Neuronal stem cell (in vitro differentiated cells): ENCODE results near the gene SLBP.
A peak's percentile ranks its signal among the peaks of the same experiment; 100 is the strongest.

Experiments
- DNase-seq: peaks from one replicate; pipeline ENCODE4 v3.0.0-alpha.2; 2013; ENCODE audit warnings: low spot score
- H2AFZ ChIP-seq: one replicate; pipeline ENCODE4 v1.6.1; 2013; ENCODE audit warnings: mild to moderate bottlenecking, low read length, inconsistent platforms
- H2AK5ac ChIP-seq: 2 replicates; pipeline ENCODE4 v1.6.1; 2013; ENCODE audit warnings: low read depth, mild to moderate bottlenecking, inconsistent platforms, low read length, moderate library complexity, mixed read lengths
- H2BK120ac ChIP-seq: 2 replicates; pipeline ENCODE4 v1.6.1; 2013; ENCODE audit warnings: low read depth, mild to moderate bottlenecking, inconsistent platforms, low read length, moderate library complexity, mixed read lengths
- H2BK12ac ChIP-seq: one replicate; pipeline ENCODE4 v1.6.1; 2013; ENCODE audit warnings: low read length, inconsistent platforms
- H2BK15ac ChIP-seq: 2 replicates; pipeline ENCODE4 v1.6.1; 2013; ENCODE audit warnings: mild to moderate bottlenecking, low read length, inconsistent platforms, mixed read lengths
- H2BK5ac ChIP-seq: one replicate; pipeline ENCODE4 v1.6.1; 2013; ENCODE audit warnings: inconsistent platforms, mild to moderate bottlenecking, low read length, moderate library complexity
- H3K14ac ChIP-seq: one replicate; pipeline ENCODE4 v1.6.1; 2013; ENCODE audit warnings: low read length, inconsistent platforms
- H3K18ac ChIP-seq: 2 replicates; pipeline ENCODE4 v1.6.1; 2013; ENCODE audit warnings: low read length, inconsistent platforms
- H3K23ac ChIP-seq: 2 replicates; pipeline ENCODE4 v1.6.1; 2013; ENCODE audit warnings: low read depth, mild to moderate bottlenecking, mixed read lengths, low read length, inconsistent platforms; ENCODE audit not compliant: poor library complexity
- H3K27ac ChIP-seq: replicated peaks from 3 replicates; pipeline ENCODE4 v1.5.1; 2013; ENCODE audit warnings: low read length, inconsistent platforms
- H3K27me3 ChIP-seq, 3 experiments: 2 replicates each; pipeline ENCODE4 v1.6.1; 2013; ENCODE audit warnings: low read length in 3 of 3, mild to moderate bottlenecking in 2 of 3, inconsistent platforms in 1 of 3, low read depth in 1 of 3, mixed read lengths in 1 of 3, moderate library complexity in 1 of 3; ENCODE audit not compliant: control insufficient read depth in 3 of 3, insufficient read depth in 3 of 3
- H3K36me3 ChIP-seq, 2 donors: replicated peaks in 1 of 2; 2 replicates each; pipeline ENCODE4 v1.6.1; 2013; ENCODE audit warnings: low read length in 2 of 2; ENCODE audit not compliant: control insufficient read depth in 2 of 2, insufficient read depth in 2 of 2
- H3K4ac ChIP-seq: 2 replicates; pipeline ENCODE4 v1.6.1; 2013; ENCODE audit warnings: inconsistent platforms, mild to moderate bottlenecking, low read length, moderate library complexity
- H3K4me1 ChIP-seq, 2 donors: 1 replicate in 1 of 2; 2 replicates in 1 of 2; pipeline ENCODE4 v1.6.1; 2013; ENCODE audit warnings: low read length in 2 of 2, low read depth in 1 of 2; ENCODE audit not compliant: control insufficient read depth in 2 of 2, insufficient read depth in 1 of 2
- H3K4me2 ChIP-seq: one replicate; pipeline ENCODE4 v1.6.1; 2013; ENCODE audit warnings: mild to moderate bottlenecking, low read length, inconsistent platforms; ENCODE audit not compliant: insufficient read depth, poor library complexity, severe bottlenecking
- H3K4me3 ChIP-seq, 2 donors: 2 replicates each; pipeline ENCODE4 v1.5.1; 2013; ENCODE audit warnings: low read length in 2 of 2, mild to moderate bottlenecking in 2 of 2, inconsistent platforms in 1 of 2, moderate library complexity in 1 of 2
- H3K79me1 ChIP-seq: one replicate; pipeline ENCODE4 v1.6.1; 2013; ENCODE audit warnings: low read depth, mild to moderate bottlenecking, inconsistent platforms, low read length, moderate library complexity
- H3K9ac ChIP-seq: one replicate; pipeline ENCODE4 v1.6.1; 2013; ENCODE audit warnings: mild to moderate bottlenecking, low read depth, low read length, inconsistent platforms; ENCODE audit not compliant: poor library complexity
- H3K9me3 ChIP-seq, 2 donors: replicated peaks in 1 of 2; 2 replicates each; pipeline versions ENCODE3 to v1.6.1; 2013; ENCODE audit warnings: low read length in 2 of 2, mild to moderate bottlenecking in 2 of 2, inconsistent platforms in 1 of 2, low read depth in 1 of 2, mixed read lengths in 1 of 2, moderate library complexity in 1 of 2; ENCODE audit not compliant: control insufficient read depth in 2 of 2, insufficient read depth in 1 of 2
- H4K8ac ChIP-seq: one replicate; pipeline ENCODE4 v1.6.1; 2013; ENCODE audit warnings: low read depth, mild to moderate bottlenecking, inconsistent platforms, low read length, moderate library complexity
- H4K91ac ChIP-seq: one replicate; pipeline ENCODE4 v1.6.1; 2013; ENCODE audit warnings: low read length, low read depth, mild to moderate bottlenecking, inconsistent platforms; ENCODE audit not compliant: poor library complexity
- WGBS, 2 donors: extraction: QIAGEN DNeasy Blood & Tissue Kit; methylation state at CpG; one replicate each; pipeline ENCODE4 v1.1.7; 2013; ENCODE audit warnings: missing lambda C conversion rate in 2 of 2, mixed read lengths in 1 of 2; ENCODE audit not compliant: insufficient read length in 2 of 2, insufficient replicate concordance in 1 of 2; ENCODE audit errors: extremely low coverage in 2 of 2; 5-methylcytosine and 5-hydroxymethylcytosine counted together

Gene SLBP

DNA sequence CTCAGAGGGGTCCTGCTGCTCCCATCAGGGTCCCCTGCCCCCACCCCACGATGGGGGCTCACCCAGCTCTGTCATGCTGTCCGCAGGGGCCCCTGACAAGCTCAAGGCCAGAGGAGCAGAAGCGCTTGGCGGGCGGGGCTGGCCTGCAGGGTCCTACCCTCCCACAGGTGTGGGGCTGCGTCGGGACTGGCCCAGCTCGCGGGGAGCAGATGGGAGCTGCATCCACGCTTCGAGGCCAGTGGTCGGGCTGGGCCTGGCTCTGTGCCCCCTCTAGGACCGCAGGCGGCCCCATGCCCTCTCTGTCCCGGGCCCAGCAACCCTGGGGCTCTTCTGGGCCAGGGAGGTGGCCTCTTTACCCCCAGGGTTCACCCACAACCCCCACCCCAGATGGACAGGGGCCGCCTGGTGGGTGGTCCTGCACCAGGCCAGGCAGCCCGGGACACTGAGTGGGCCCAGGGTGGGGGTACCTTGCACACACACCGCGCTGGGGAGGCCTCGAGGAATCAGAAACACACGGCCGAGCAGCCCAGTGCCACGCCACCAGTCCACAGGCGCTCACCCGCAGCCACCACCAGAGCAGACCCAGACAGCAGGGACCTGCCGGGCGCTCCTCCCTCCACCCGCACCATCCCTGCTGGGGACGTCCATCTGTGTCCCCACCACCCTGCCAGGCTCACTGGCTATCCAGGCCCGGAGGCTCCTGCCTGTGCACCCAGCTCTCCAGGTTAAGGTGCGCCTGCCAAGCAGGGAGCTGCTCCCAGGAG, 39.2 kb upstream of the SLBP start:
- no CpG with 5 or more reads among the region's 31 CpGs for WGBS, 2 donors
- H3K9me3 ChIP-seq: no peaks in the 10 kb centered on the region
- H2BK5ac ChIP-seq: peak overlapping the region; percentile 13
- H3K4me1 ChIP-seq: peaks cover 8 to 9% of the 10 kb centered on the region in 2 donors
- H3K36me3 ChIP-seq: no peaks in the 10 kb centered on the region
- H3K4me2 ChIP-seq: no peak overlapping the region
- H4K8ac ChIP-seq: no peak overlapping the region
- no peak overlapping the region for H3K4ac ChIP-seq
- H3K14ac ChIP-seq: no peak overlapping the region
- no peak overlapping the region for H3K18ac ChIP-seq
- peaks cover 0 to 12% (median 0%) of the 10 kb centered on the region in 3 experiments for H3K27me3 ChIP-seq
- no peak overlapping the region for H3K4me3 ChIP-seq
- no peak for DNase-seq
- H2AFZ ChIP-seq: no peak overlapping the region
- H4K91ac ChIP-seq: no peak overlapping the region
- H3K23ac ChIP-seq: peak overlapping the region; percentile 85
- H3K79me1 ChIP-seq: no peaks in the 10 kb centered on the region
- H2AK5ac ChIP-seq: peak overlapping the region; percentile 96
- peak overlapping the region; percentile 90 for H2BK12ac ChIP-seq
- peak overlapping the region; percentile 30 for H3K9ac ChIP-seq
- no peak overlapping the region for H3K27ac ChIP-seq
- H2BK120ac ChIP-seq: no peak overlapping the region
- peak overlapping the region; percentile 89 for H2BK15ac ChIP-seq

DNA sequence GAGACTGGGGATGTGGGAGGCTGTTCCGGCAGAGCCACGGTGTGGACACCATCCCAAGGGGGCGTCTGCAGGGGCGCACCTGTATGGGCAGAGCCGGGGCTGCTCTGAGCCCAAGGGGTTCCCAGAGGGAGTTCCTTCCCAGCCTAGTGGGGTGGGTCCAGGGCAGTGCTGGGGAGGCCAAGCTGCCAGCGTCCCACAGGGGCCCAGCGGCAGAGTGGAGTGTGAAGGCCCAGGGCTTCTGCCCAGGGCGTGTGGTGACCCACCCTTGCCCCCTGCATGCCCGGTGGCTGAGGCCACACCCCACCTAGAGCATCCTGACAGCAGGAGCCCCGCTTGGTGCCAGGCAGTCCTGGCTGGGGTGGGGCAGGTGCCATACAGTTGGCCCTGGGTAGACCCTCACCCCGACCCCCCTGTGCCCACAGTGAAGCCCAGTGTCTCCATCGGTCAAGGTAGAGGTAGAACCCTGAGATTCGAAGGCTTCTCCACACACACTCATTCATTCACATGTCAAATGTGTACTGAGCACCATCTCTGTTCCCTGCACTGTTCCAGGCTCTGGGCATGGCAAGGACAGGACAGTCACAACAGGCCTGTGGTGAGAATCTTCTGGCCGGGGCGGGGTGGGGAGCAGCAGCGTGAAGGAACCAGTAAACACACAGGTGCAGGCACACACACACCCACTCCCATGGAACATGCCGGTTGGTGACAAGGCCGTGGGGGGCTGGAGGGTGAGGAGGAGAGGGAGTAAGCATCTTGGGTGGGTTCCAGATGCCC, 38.4 kb upstream of the SLBP start:
- H3K14ac ChIP-seq: no peak overlapping the region
- no peak overlapping the region for H2BK12ac ChIP-seq
- peak overlapping the region; percentile 10 for H2AK5ac ChIP-seq
- peaks cover 0 to 9% (median 0%) of the 10 kb centered on the region in 3 experiments for H3K27me3 ChIP-seq
- no peak overlapping the region for H4K8ac ChIP-seq
- WGBS, 2 donors: no CpG with 5 or more reads among the region's 18 CpGs
- no peak overlapping the region for H3K9ac ChIP-seq
- no peak overlapping the region for H3K23ac ChIP-seq
- H3K4me2 ChIP-seq: no peak overlapping the region
- no peak overlapping the region for H2BK120ac ChIP-seq
- H3K36me3 ChIP-seq: no peaks in the 10 kb centered on the region
- peak overlapping the region; percentile 64 for H3K18ac ChIP-seq
- H3K9me3 ChIP-seq: no peaks in the 10 kb centered on the region
- H3K4me3 ChIP-seq: no peak overlapping the region
- peak overlapping the region; percentile 16 for H2BK5ac ChIP-seq
- peaks cover 8 to 9% of the 10 kb centered on the region in 2 donors for H3K4me1 ChIP-seq
- H2BK15ac ChIP-seq: no peak overlapping the region
- H3K27ac ChIP-seq: no peak overlapping the region
- no peaks in the 10 kb centered on the region for H3K79me1 ChIP-seq
- DNase-seq: no peak
- no peak overlapping the region for H4K91ac ChIP-seq
- H2AFZ ChIP-seq: no peak overlapping the region
- no peak overlapping the region for H3K4ac ChIP-seq

DNA sequence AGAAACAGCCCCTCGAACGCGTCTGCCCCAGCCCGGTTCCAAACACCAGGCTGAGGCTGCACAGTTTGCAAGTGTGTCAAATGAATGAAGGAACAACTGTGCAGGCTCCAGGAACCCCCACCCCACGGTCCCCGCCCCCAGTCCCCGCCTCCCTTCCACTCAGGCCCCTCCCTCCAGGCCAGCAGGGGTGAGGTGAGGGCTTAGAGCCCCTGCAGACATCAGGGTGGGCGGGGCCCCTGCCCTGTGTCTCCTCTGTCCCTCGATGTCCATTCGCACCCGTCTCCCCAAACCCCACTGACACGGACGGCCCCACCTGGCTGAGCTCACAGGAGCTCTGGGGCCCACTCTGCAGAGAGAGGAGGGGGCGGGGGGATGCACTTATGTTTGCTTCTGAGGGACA, 37.7 kb upstream of the SLBP start:
- peaks cover 2 to 5% of the 10 kb centered on the region in 2 donors for H3K36me3 ChIP-seq
- no peaks in the 10 kb centered on the region for H3K9me3 ChIP-seq
- WGBS, 2 donors: no CpG with 5 or more reads among the region's 14 CpGs

DNA sequence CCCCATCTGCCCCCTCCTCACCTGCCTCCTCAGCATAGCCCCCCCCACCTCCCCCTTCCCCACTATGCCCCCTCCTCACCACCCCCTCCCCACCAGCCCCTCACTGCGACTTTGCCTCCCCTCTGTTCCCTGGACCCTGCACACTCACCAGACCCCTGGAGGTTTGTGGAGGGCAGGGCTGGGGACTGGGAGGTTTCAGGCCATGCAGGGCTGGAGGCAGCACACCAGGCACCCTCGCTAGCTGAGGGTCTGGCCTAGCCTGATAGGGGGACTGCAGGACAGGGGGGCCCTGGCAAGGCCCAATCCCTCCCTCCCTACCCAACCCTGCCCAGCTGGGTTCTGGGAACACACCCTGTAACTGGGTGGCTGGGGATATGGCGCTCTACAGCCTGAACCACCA, 37.3 kb upstream of the SLBP start:
- no peak overlapping the region for H2BK15ac ChIP-seq
- no peak overlapping the region for H3K23ac ChIP-seq
- no peak overlapping the region for H3K4me3 ChIP-seq
- no peak overlapping the region for H4K8ac ChIP-seq
- no peak overlapping the region for H3K9ac ChIP-seq
- no peak overlapping the region for H3K4ac ChIP-seq
- H3K18ac ChIP-seq: no peak overlapping the region
- no peak overlapping the region for H3K4me2 ChIP-seq
- no peak overlapping the region for H2AFZ ChIP-seq
- peaks cover 6 to 9% of the 10 kb centered on the region in 2 donors for H3K36me3 ChIP-seq
- H2AK5ac ChIP-seq: peak overlapping the region; percentile 91
- H3K27ac ChIP-seq: no peak overlapping the region
- peaks cover 0 to 3% (median 0%) of the 10 kb centered on the region in 3 experiments for H3K27me3 ChIP-seq
- no peak overlapping the region for H2BK12ac ChIP-seq
- no peaks in the 10 kb centered on the region for H3K79me1 ChIP-seq
- DNase-seq: no peak
- H3K9me3 ChIP-seq: no peaks in the 10 kb centered on the region
- no CpG with 5 or more reads among the region's 3 CpGs for WGBS, 2 donors
- H4K91ac ChIP-seq: no peak overlapping the region
- H3K14ac ChIP-seq: no peak overlapping the region
- no peak overlapping the region for H2BK120ac ChIP-seq
- H3K4me1 ChIP-seq: peaks cover 8 to 9% of the 10 kb centered on the region in 2 donors
- H2BK5ac ChIP-seq: peak overlapping the region; percentile 16

More for the DNA sequence above, 37.7 kb upstream of the SLBP start:
- Histone ChIP-seq H3K9ac (no peak overlapping the region), H3K4me2 (no peak overlapping the region), H2BK5ac (peak overlapping the region; percentile 16), H2AK5ac (peak overlapping the region; percentile 91), H3K27ac (no peak overlapping the region), H3K18ac (no peak overlapping the region), H3K79me1 (no peaks in the 10 kb centered on the region), H2BK120ac (no peak overlapping the region), H3K27me3 (peaks cover 0 to 7% (median 0%) of the 10 kb centered on the region in 3 experiments), H3K4ac (no peak overlapping the region), H3K23ac (no peak overlapping the region), H3K4me1 (peaks cover 8 to 9% of the 10 kb centered on the region in 2 donors), H3K14ac (no peak overlapping the region), H2AFZ (no peak overlapping the region), H3K4me3 (no peak overlapping the region), H2BK15ac (no peak overlapping the region), H2BK12ac (no peak overlapping the region), H4K8ac (no peak overlapping the region), H4K91ac (no peak overlapping the region)
- no peak for DNase-seq
